H1 (cell line): Measurements from ENCODE around the gene BCL3. TPM values are rescaled to one million over a fixed set of nuclear protein-coding genes. Genes with fewer than 3 reads are reported as not detected.

ENCODE experiments used
- ATF3 ChIP-seq: IDR thresholded peaks from 2 replicates; pipeline ENCODE4 v1.6.1; 2011; ENCODE audit warnings: low read depth, mild to moderate bottlenecking, low read length; ENCODE audit not compliant: insufficient read depth
- BRCA1 ChIP-seq: IDR thresholded peaks from 2 replicates; pipeline ENCODE4 v1.6.1; 2012; ENCODE audit warnings: low read depth, low read length, improper control_type of control experiment
- CREB1 ChIP-seq: IDR thresholded peaks from 2 replicates; pipeline ENCODE4 v1.6.1; 2012; ENCODE audit warnings: inconsistent platforms
- CTBP2 ChIP-seq: IDR thresholded peaks from 2 replicates; pipeline ENCODE4 v1.7.0; 2011; ENCODE audit warnings: borderline replicate concordance, mild to moderate bottlenecking, moderate library complexity, mixed read lengths, low read length; ENCODE audit not compliant: insufficient read depth, insufficient read length
- MAFK ChIP-seq: IDR thresholded peaks from 2 replicates; pipeline ENCODE4 v1.6.1; 2012; ENCODE audit warnings: low read depth, mild to moderate bottlenecking, improper control_type of control experiment, low read length
- RBBP5 ChIP-seq: IDR thresholded peaks from 2 replicates; pipeline ENCODE4 v1.7.1; 2012; ENCODE audit warnings: low read depth, mild to moderate bottlenecking, inconsistent platforms, low read length, moderate library complexity, borderline replicate concordance
- polyA plus RNA-seq, 7 experiments: library from polyadenylated mRNA; depleted of rRNA in 3 of 7; stranded (reverse) in 5 of 7; unstranded in 2 of 7; fragments of >200 nt in 5 of 7; fragments of 200-250 nt in 2 of 7; gene quantifications; 1 replicate in 5 of 7; 2 replicates in 1 of 7; 4 replicates in 1 of 7; pipeline versions ENCODE4 v1.2.1 to v1.2.3, GENCODE V29; 2011 to 2013; ENCODE audit warnings: missing spikeins in 2 of 7, mixed read lengths in 2 of 7
- total RNA-seq: library from RNA; stranded (reverse); fragmentation: NEBNext Ultra II Directional; extraction: Animal tissue kit (Norgen Biotek cat#: 25700); gene quantifications from 2 replicates; pipeline ENCODE4 v1.2.1, GENCODE V29; 2021
- TF ChIP-seq, protein P1 (sequence below): fragments of 300-600 bp; sonication (generic); IDR thresholded peaks from 2 replicates; pipeline ENCODE4 v1.7.1; 2012; ENCODE audit warnings: low read length, moderate library complexity, mild to moderate bottlenecking, inconsistent platforms; ENCODE audit not compliant: insufficient replicate concordance
- TF ChIP-seq, protein P2 (sequence below): IDR thresholded peaks from 2 replicates; pipeline ENCODE4 v1.6.1; 2012; ENCODE audit warnings: inconsistent platforms

The BCL3 gene
- total and polyA plus RNA-seq, 2 of the 8 experiments (the other 6 are each of a cell fraction or from before 2014, with no cell fraction given) = 0.88 to 2.4 TPM

GRCh38 chr19:44803442-44804428, 55.2 kb downstream of the BCL3 start (continued):
- TF ChIP-seq, protein P1, sequence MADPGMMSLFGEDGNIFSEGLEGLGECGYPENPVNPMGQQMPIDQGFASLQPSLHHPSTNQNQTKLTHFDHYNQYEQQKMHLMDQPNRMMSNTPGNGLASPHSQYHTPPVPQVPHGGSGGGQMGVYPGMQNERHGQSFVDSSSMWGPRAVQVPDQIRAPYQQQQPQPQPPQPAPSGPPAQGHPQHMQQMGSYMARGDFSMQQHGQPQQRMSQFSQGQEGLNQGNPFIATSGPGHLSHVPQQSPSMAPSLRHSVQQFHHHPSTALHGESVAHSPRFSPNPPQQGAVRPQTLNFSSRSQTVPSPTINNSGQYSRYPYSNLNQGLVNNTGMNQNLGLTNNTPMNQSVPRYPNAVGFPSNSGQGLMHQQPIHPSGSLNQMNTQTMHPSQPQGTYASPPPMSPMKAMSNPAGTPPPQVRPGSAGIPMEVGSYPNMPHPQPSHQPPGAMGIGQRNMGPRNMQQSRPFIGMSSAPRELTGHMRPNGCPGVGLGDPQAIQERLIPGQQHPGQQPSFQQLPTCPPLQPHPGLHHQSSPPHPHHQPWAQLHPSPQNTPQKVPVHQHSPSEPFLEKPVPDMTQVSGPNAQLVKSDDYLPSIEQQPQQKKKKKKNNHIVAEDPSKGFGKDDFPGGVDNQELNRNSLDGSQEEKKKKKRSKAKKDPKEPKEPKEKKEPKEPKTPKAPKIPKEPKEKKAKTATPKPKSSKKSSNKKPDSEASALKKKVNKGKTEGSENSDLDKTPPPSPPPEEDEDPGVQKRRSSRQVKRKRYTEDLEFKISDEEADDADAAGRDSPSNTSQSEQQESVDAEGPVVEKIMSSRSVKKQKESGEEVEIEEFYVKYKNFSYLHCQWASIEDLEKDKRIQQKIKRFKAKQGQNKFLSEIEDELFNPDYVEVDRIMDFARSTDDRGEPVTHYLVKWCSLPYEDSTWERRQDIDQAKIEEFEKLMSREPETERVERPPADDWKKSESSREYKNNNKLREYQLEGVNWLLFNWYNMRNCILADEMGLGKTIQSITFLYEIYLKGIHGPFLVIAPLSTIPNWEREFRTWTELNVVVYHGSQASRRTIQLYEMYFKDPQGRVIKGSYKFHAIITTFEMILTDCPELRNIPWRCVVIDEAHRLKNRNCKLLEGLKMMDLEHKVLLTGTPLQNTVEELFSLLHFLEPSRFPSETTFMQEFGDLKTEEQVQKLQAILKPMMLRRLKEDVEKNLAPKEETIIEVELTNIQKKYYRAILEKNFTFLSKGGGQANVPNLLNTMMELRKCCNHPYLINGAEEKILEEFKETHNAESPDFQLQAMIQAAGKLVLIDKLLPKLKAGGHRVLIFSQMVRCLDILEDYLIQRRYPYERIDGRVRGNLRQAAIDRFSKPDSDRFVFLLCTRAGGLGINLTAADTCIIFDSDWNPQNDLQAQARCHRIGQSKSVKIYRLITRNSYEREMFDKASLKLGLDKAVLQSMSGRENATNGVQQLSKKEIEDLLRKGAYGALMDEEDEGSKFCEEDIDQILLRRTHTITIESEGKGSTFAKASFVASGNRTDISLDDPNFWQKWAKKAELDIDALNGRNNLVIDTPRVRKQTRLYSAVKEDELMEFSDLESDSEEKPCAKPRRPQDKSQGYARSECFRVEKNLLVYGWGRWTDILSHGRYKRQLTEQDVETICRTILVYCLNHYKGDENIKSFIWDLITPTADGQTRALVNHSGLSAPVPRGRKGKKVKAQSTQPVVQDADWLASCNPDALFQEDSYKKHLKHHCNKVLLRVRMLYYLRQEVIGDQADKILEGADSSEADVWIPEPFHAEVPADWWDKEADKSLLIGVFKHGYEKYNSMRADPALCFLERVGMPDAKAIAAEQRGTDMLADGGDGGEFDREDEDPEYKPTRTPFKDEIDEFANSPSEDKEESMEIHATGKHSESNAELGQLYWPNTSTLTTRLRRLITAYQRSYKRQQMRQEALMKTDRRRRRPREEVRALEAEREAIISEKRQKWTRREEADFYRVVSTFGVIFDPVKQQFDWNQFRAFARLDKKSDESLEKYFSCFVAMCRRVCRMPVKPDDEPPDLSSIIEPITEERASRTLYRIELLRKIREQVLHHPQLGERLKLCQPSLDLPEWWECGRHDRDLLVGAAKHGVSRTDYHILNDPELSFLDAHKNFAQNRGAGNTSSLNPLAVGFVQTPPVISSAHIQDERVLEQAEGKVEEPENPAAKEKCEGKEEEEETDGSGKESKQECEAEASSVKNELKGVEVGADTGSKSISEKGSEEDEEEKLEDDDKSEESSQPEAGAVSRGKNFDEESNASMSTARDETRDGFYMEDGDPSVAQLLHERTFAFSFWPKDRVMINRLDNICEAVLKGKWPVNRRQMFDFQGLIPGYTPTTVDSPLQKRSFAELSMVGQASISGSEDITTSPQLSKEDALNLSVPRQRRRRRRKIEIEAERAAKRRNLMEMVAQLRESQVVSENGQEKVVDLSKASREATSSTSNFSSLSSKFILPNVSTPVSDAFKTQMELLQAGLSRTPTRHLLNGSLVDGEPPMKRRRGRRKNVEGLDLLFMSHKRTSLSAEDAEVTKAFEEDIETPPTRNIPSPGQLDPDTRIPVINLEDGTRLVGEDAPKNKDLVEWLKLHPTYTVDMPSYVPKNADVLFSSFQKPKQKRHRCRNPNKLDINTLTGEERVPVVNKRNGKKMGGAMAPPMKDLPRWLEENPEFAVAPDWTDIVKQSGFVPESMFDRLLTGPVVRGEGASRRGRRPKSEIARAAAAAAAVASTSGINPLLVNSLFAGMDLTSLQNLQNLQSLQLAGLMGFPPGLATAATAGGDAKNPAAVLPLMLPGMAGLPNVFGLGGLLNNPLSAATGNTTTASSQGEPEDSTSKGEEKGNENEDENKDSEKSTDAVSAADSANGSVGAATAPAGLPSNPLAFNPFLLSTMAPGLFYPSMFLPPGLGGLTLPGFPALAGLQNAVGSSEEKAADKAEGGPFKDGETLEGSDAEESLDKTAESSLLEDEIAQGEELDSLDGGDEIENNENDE = no peak
- TF ChIP-seq BRCA1 (no peak), CTBP2 (no peak), ATF3 (no peak), MAFK (no peak), CREB1 (no peak), RBBP5 (no peak)
- TF ChIP-seq, protein P2, sequence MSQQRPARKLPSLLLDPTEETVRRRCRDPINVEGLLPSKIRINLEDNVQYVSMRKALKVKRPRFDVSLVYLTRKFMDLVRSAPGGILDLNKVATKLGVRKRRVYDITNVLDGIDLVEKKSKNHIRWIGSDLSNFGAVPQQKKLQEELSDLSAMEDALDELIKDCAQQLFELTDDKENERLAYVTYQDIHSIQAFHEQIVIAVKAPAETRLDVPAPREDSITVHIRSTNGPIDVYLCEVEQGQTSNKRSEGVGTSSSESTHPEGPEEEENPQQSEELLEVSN = no peak
